Left lobe of liver (tissue), 2 donors: ENCODE data around the gene AP2A1. TPM values are rescaled to one million over a fixed set of nuclear protein-coding genes. Genes with fewer than 3 reads are reported as not detected.

ENCODE experiments used
- ATAC-seq: fragments of 200-7000 bp; cut with Tn5 transposase; one replicate; pipeline ENCODE4 v1.9.1; 2020; ENCODE audit warnings: mild to moderate bottlenecking, moderate library complexity
- DNase-seq: peaks from one replicate; pipeline ENCODE4 v3.0.0-alpha.2; 2020; ENCODE audit warnings: low spot score
- total RNA-seq: library from RNA; stranded (reverse); gene quantifications from one replicate; pipeline ENCODE4 v1.2.1, GENCODE V29; 2021
- donor health status: DM: no; HTN: no; CAD: no; lungs with moderate emphysema.
- donor health status: DM: no; HTN: yes; CAD: no.

Gene AP2A1
- total RNA-seq, 1 donor from 2014 or later: 52.9 TPM

- no peak for DNase-seq
- ATAC-seq: no peak
These were observed 26.2 kb downstream of the AP2A1 start for GRCh38 chr19:49792829-49793560.

- ATAC-seq (no peak), DNase-seq (no peak)
These were observed 26.7 kb downstream of the AP2A1 start for GRCh38 chr19:49793561-49793840.

- ATAC-seq (no peak), DNase-seq (no peak)
These were observed 28.8 kb downstream of the AP2A1 start for GRCh38 chr19:49795615-49796014.

GRCh38 chr19:49798574-49798973 lies 31.8 kb downstream of the AP2A1 start:
- no peak for DNase-seq

GRCh38 chr19:49799271-49799797 lies 32.5 kb downstream of the AP2A1 start:
- no peak for ATAC-seq
- no peak for DNase-seq

More at GRCh38 chr19:49798574-49798973, 31.8 kb downstream of the AP2A1 start:
- ATAC-seq: no peak

- ATAC-seq: no peak
These were observed 33.1 kb downstream of the AP2A1 start for GRCh38 chr19:49799798-49800376.

GRCh38 chr19:49800771-49801170 lies 34.0 kb downstream of the AP2A1 start:
- DNase-seq: no peak

More at GRCh38 chr19:49799798-49800376, 33.1 kb downstream of the AP2A1 start:
- no peak for DNase-seq

GRCh38 chr19:49801401-49801888 lies 34.6 kb downstream of the AP2A1 start:
- DNase-seq: no peak
- ATAC-seq: no peak

More at GRCh38 chr19:49800771-49801170, 34.0 kb downstream of the AP2A1 start:
- ATAC-seq: no peak

- ATAC-seq (peak; percentile 39), DNase-seq (no peak)
These were observed 35.3 kb downstream of the AP2A1 start for GRCh38 chr19:49801966-49802661.

GRCh38 chr19:49802836-49803528 lies 36.2 kb downstream of the AP2A1 start:
- ATAC-seq: no peak
- DNase-seq: no peak

- ATAC-seq (no peak), DNase-seq (no peak)
These were observed 36.7 kb downstream of the AP2A1 start for GRCh38 chr19:49803529-49803856.

- no peak for ATAC-seq
- DNase-seq: no peak
These were observed 39.2 kb downstream of the AP2A1 start for GRCh38 chr19:49805822-49806619.

GRCh38 chr19:49806620-49806959 lies 39.8 kb downstream of the AP2A1 start:
- no peak for ATAC-seq
- no peak for DNase-seq

GRCh38 chr19:49807058-49807903 lies 40.5 kb downstream of the AP2A1 start:
- DNase-seq (no peak), ATAC-seq (no peak)

GRCh38 chr19:49807904-49808675 lies 41.3 kb downstream of the AP2A1 start:
- DNase-seq (no peak), ATAC-seq (no peak)

- DNase-seq: peak; percentile 94
- ATAC-seq: peak; percentile 84
These were observed 41.9 kb downstream of the AP2A1 start for GRCh38 chr19:49808711-49809159.

GRCh38 chr19:49809160-49809940 lies 42.5 kb downstream of the AP2A1 start:
- DNase-seq (peak; percentile 65), ATAC-seq (peak; percentile 63)

GRCh38 chr19:49809941-49810389 lies 43.2 kb downstream of the AP2A1 start:
- ATAC-seq: no peak
- DNase-seq: no peak
